DND-41 (cell line): ENCODE data around the gene GREB1.

Source experiments
- ATAC-seq: fragments of 200-7000 bp; cut with Tn5 transposase; 3 replicates; pipeline ENCODE4 v1.9.1; 2021; ENCODE audit warnings: low read depth; ENCODE audit not compliant: insufficient read depth
- DNase-seq: peaks from one replicate; pipeline ENCODE4 v3.0.0-alpha.2; 2020
- H2AFZ ChIP-seq: 2 replicates; pipeline ENCODE4 v1.6.0; 2012; ENCODE audit warnings: low read depth, low read length
- H3K27ac ChIP-seq: 2 replicates; pipeline ENCODE4 v1.5.1; 2012; ENCODE audit warnings: low read length, inconsistent platforms
- H3K27me3 ChIP-seq: fragments of 200-600 bp; sonication (generic); 2 replicates; pipeline ENCODE4 v1.6.0; 2012; ENCODE audit warnings: low read length, mild to moderate bottlenecking, inconsistent platforms; ENCODE audit not compliant: insufficient read depth, poor library complexity
- H3K36me3 ChIP-seq: 2 replicates; pipeline ENCODE4 v1.5.1; 2012; ENCODE audit warnings: low read length, inconsistent platforms; ENCODE audit not compliant: insufficient read depth
- H3K4me1 ChIP-seq: 2 replicates; pipeline ENCODE4 v1.5.1; 2012; ENCODE audit warnings: mild to moderate bottlenecking, low read length; ENCODE audit not compliant: insufficient read depth
- H3K4me2 ChIP-seq: 2 replicates; pipeline ENCODE4 v1.6.0; 2012; ENCODE audit warnings: mild to moderate bottlenecking, moderate library complexity, low read length, inconsistent platforms; ENCODE audit not compliant: insufficient read depth
- H3K4me3 ChIP-seq, 2 experiments: fragments of 200-600 bp in 1 of 2; shearing (Covaris generic) in 1 of 2; 2 replicates each; pipeline ENCODE4 v1.5.1; 2012 to 2016; ENCODE audit warnings: inconsistent platforms in 2 of 2, low read length in 2 of 2, mild to moderate bottlenecking in 2 of 2, low read depth in 1 of 2, moderate library complexity in 1 of 2
- H3K79me2 ChIP-seq: 2 replicates; pipeline ENCODE4 v1.6.0; 2012; ENCODE audit warnings: low read length, inconsistent platforms; ENCODE audit not compliant: insufficient read depth
- H3K9ac ChIP-seq: 2 replicates; pipeline ENCODE4 v1.6.0; 2012; ENCODE audit warnings: low read depth, mild to moderate bottlenecking, inconsistent platforms, low read length, moderate library complexity
- H3K9me3 ChIP-seq: 2 replicates; pipeline ENCODE4 v1.5.1; 2012; ENCODE audit warnings: low read length, moderate library complexity, mild to moderate bottlenecking, inconsistent platforms; ENCODE audit not compliant: insufficient read depth, severe bottlenecking
- H4K20me1 ChIP-seq: 2 replicates; pipeline ENCODE4 v1.6.0; 2012; ENCODE audit warnings: low read length; ENCODE audit not compliant: insufficient read depth
- CTCF ChIP-seq: IDR thresholded peaks from 2 replicates; pipeline ENCODE4 v1.5.1; 2012; ENCODE audit warnings: borderline replicate concordance, low read length, moderate library complexity, mild to moderate bottlenecking; ENCODE audit not compliant: poor library complexity, severe bottlenecking; ENCODE audit errors: extremely low read depth
- EZH2 ChIP-seq: IDR thresholded peaks from 3 replicates; pipeline ENCODE4 v1.6.1; 2012; ENCODE audit warnings: borderline replicate concordance, low read depth, mild to moderate bottlenecking, moderate library complexity, low read length, inconsistent platforms; ENCODE audit not compliant: severe bottlenecking

The GREB1 gene

GRCh38 chr2:11636593-11637295 is 102.9 kb downstream of the GREB1 start:
- H3K27ac ChIP-seq: no peak overlapping the region
- ATAC-seq (no peak), DNase-seq (no peak)
- H3K4me2 ChIP-seq: no peak overlapping the region
- H3K27me3 ChIP-seq: no peaks in the 10 kb centered on the region
- TF ChIP-seq CTCF: no peak
- no peak for TF ChIP-seq EZH2
- no peaks in the 10 kb centered on the region for H3K4me1 ChIP-seq
- H3K9me3 ChIP-seq: no peaks in the 10 kb centered on the region
- no peaks in the 10 kb centered on the region for H3K36me3 ChIP-seq
- H2AFZ ChIP-seq: no peak overlapping the region
- H3K4me3 ChIP-seq: no peak overlapping the region
- no peaks in the 10 kb centered on the region for H3K79me2 ChIP-seq
- H3K9ac ChIP-seq: no peak overlapping the region
- H4K20me1 ChIP-seq: no peaks in the 10 kb centered on the region

GRCh38 chr2:11637546-11637945 is 103.7 kb downstream of the GREB1 start:
- no peak for ATAC-seq
- no peaks in the 10 kb centered on the region for H3K36me3 ChIP-seq

GRCh38 chr2:11639503-11639902 is 105.7 kb downstream of the GREB1 start:
- no peaks in the 10 kb centered on the region for H3K36me3 ChIP-seq
- H3K9me3 ChIP-seq: no peaks in the 10 kb centered on the region
- H3K9ac ChIP-seq: no peak overlapping the region
- no peaks in the 10 kb centered on the region for H4K20me1 ChIP-seq
- no peaks in the 10 kb centered on the region for H3K79me2 ChIP-seq
- no peak for TF ChIP-seq EZH2
- no peak for TF ChIP-seq CTCF
- ATAC-seq (no peak), DNase-seq (no peak)
- no peak overlapping the region for H3K4me3 ChIP-seq
- H3K4me1 ChIP-seq: no peaks in the 10 kb centered on the region
- no peak overlapping the region for H3K4me2 ChIP-seq
- H2AFZ ChIP-seq: no peak overlapping the region
- no peak overlapping the region for H3K27ac ChIP-seq
- H3K27me3 ChIP-seq: no peaks in the 10 kb centered on the region

More at GRCh38 chr2:11637546-11637945, 103.7 kb downstream of the GREB1 start:
- no peaks in the 10 kb centered on the region for H3K79me2 ChIP-seq
- H3K4me2 ChIP-seq: no peak overlapping the region
- H3K4me3 ChIP-seq: no peak overlapping the region
- H3K27ac ChIP-seq: no peak overlapping the region
- H3K9ac ChIP-seq: no peak overlapping the region
- no peaks in the 10 kb centered on the region for H4K20me1 ChIP-seq
- no peak for TF ChIP-seq CTCF
- TF ChIP-seq EZH2: no peak
- no peak overlapping the region for H2AFZ ChIP-seq
- H3K4me1 ChIP-seq: no peaks in the 10 kb centered on the region
- no peaks in the 10 kb centered on the region for H3K27me3 ChIP-seq
- no peak for DNase-seq
- H3K9me3 ChIP-seq: no peaks in the 10 kb centered on the region
